H9 (cell line): ENCODE data around the gene DMWD. TPM values are rescaled to one million over a fixed set of nuclear protein-coding genes. Genes with fewer than 3 reads are reported as not detected.

ENCODE experiments used
- DNase-seq: peaks from one replicate; pipeline ENCODE4 v3.0.0-alpha.2; 2017
- H2AFZ ChIP-seq: one replicate; pipeline ENCODE4 v1.6.1; 2013; ENCODE audit warnings: mild to moderate bottlenecking, low read length, control low read depth, moderate library complexity
- H2AK5ac ChIP-seq: 2 replicates; pipeline ENCODE4 v1.6.1; 2013; ENCODE audit warnings: low read length, control low read depth, mixed read lengths; ENCODE audit not compliant: insufficient read length
- H2BK120ac ChIP-seq: one replicate; pipeline ENCODE4 v1.6.1; 2013; ENCODE audit warnings: low read depth, mild to moderate bottlenecking, low read length, control low read depth, inconsistent platforms; ENCODE audit not compliant: poor library complexity, severe bottlenecking
- H2BK12ac ChIP-seq: 2 replicates; pipeline ENCODE4 v1.6.1; 2013; ENCODE audit warnings: low read length, control low read depth, mixed read lengths, low read depth; ENCODE audit not compliant: insufficient read length
- H2BK15ac ChIP-seq: 2 replicates; pipeline ENCODE4 v1.6.1; 2013; ENCODE audit warnings: low read depth, low read length, control low read depth
- H2BK20ac ChIP-seq: one replicate; pipeline ENCODE4 v1.6.1; 2013; ENCODE audit warnings: low read depth, mild to moderate bottlenecking, low read length, control low read depth, inconsistent platforms; ENCODE audit not compliant: poor library complexity, severe bottlenecking
- H2BK5ac ChIP-seq: 2 replicates; pipeline ENCODE4 v1.6.1; 2013; ENCODE audit warnings: low read length, control low read depth, mixed read lengths; ENCODE audit not compliant: insufficient read length
- H3K14ac ChIP-seq: 2 replicates; pipeline ENCODE4 v1.6.1; 2013; ENCODE audit warnings: low read length, control low read depth; ENCODE audit not compliant: insufficient read depth
- H3K18ac ChIP-seq: 2 replicates; pipeline ENCODE4 v1.6.1; 2013; ENCODE audit warnings: low read depth, mild to moderate bottlenecking, mixed read lengths, low read length, control low read depth; ENCODE audit not compliant: insufficient read length
- H3K23ac ChIP-seq: 2 replicates; pipeline ENCODE4 v1.6.1; 2013; ENCODE audit warnings: low read length, control low read depth, mixed read lengths, low read depth; ENCODE audit not compliant: insufficient read length
- H3K23me2 ChIP-seq: 2 replicates; pipeline ENCODE4 v1.6.1; 2013; ENCODE audit warnings: low read depth, mild to moderate bottlenecking, mixed read lengths, low read length, control low read depth; ENCODE audit not compliant: insufficient read length, poor library complexity, severe bottlenecking
- H3K27ac ChIP-seq: 2 replicates; pipeline ENCODE4 v1.5.1; 2013; ENCODE audit warnings: low read length, control low read depth, mixed read lengths, low read depth; ENCODE audit not compliant: insufficient read length
- H3K27me3 ChIP-seq: 2 replicates; pipeline ENCODE4 v1.6.1; 2013; ENCODE audit warnings: low read length, control low read depth, inconsistent platforms; ENCODE audit not compliant: insufficient read depth
- H3K4ac ChIP-seq: 2 replicates; pipeline ENCODE4 v1.6.1; 2013; ENCODE audit warnings: low read depth, mild to moderate bottlenecking, control low read depth, inconsistent platforms, low read length, moderate library complexity
- H3K4me1 ChIP-seq: 2 replicates; pipeline ENCODE4 v1.6.1; 2013; ENCODE audit warnings: low read length, control low read depth, inconsistent platforms; ENCODE audit not compliant: insufficient read depth
- H3K4me2 ChIP-seq: 2 replicates; pipeline ENCODE4 v1.6.1; 2013; ENCODE audit warnings: low read length, control low read depth, mixed read lengths; ENCODE audit not compliant: insufficient read length, insufficient read depth
- H3K56ac ChIP-seq: 2 replicates; pipeline ENCODE4 v1.6.1; 2013; ENCODE audit warnings: low read depth, mild to moderate bottlenecking, mixed read lengths, low read length, control low read depth; ENCODE audit not compliant: insufficient read length
- H3K79me1 ChIP-seq: 2 replicates; pipeline ENCODE4 v1.6.1; 2013; ENCODE audit warnings: low read depth, mild to moderate bottlenecking, moderate library complexity, low read length, control low read depth, inconsistent platforms; ENCODE audit not compliant: insufficient read depth, poor library complexity, severe bottlenecking
- H3K79me2 ChIP-seq: 2 replicates; pipeline ENCODE4 v1.6.1; 2013; ENCODE audit warnings: low read length, control low read depth, inconsistent platforms; ENCODE audit not compliant: insufficient read depth
- H3K9ac ChIP-seq: 2 replicates; pipeline ENCODE4 v1.6.1; 2013; ENCODE audit warnings: low read length, control low read depth, mixed read lengths; ENCODE audit not compliant: insufficient read length; ENCODE audit errors: extremely low read depth
- H3K9me3 ChIP-seq: one replicate; pipeline ENCODE4 v1.6.1; 2013; ENCODE audit warnings: low read depth, low read length, inconsistent platforms; ENCODE audit not compliant: control insufficient read depth
- H3T11ph ChIP-seq: one replicate; pipeline ENCODE4 v1.6.1; 2013; ENCODE audit warnings: mild to moderate bottlenecking, low read length, control low read depth, inconsistent platforms
- H4K20me1 ChIP-seq: one replicate; pipeline ENCODE4 v1.6.1; 2013; ENCODE audit not compliant: control insufficient read depth, insufficient read length, insufficient read depth
- H4K5ac ChIP-seq: 2 replicates; pipeline ENCODE4 v1.6.1; 2013; ENCODE audit warnings: low read depth, mild to moderate bottlenecking, mixed read lengths, low read length, control low read depth; ENCODE audit not compliant: insufficient read length
- H4K8ac ChIP-seq: replicated peaks from 2 replicates; pipeline ENCODE4 v1.6.1; 2013; ENCODE audit warnings: low read length, control low read depth, mixed read lengths, low read depth; ENCODE audit not compliant: insufficient read length
- H4K91ac ChIP-seq: 2 replicates; pipeline ENCODE4 v1.6.1; 2013; ENCODE audit warnings: low read depth, mild to moderate bottlenecking, moderate library complexity, mixed read lengths, low read length, control low read depth; ENCODE audit not compliant: insufficient read length
- H3K27ac Mint-ChIP-seq, 3 experiments: 2 replicates in 2 of 3; 3 replicates in 1 of 3; pipeline ENCODE4 v1.8.0; 2020 to 2021; ENCODE audit warnings: mixed read lengths in 3 of 3, mild to moderate bottlenecking in 1 of 3, moderate library complexity in 1 of 3
- H3K27me3 Mint-ChIP-seq: 2 replicates; pipeline ENCODE4 v1.8.0; 2021; ENCODE audit warnings: low read depth, mild to moderate bottlenecking, moderate library complexity, mixed read lengths
- H3K36me3 Mint-ChIP-seq, 3 experiments: 2 replicates in 2 of 3; 3 replicates in 1 of 3; pipeline ENCODE4 v1.8.0; 2020 to 2021; ENCODE audit warnings: low read depth in 3 of 3, mixed read lengths in 3 of 3; ENCODE audit not compliant: insufficient read depth in 1 of 3
- H3K4me1 Mint-ChIP-seq, 2 experiments: 2 replicates each; pipeline ENCODE4 v1.8.0; 2020; ENCODE audit warnings: mixed read lengths in 2 of 2
- H3K4me3 Mint-ChIP-seq, 2 experiments: 2 replicates in 1 of 2; 3 replicates in 1 of 2; pipeline ENCODE4 v1.8.0; 2020 to 2021; ENCODE audit warnings: mild to moderate bottlenecking in 2 of 2, mixed read lengths in 2 of 2, moderate library complexity in 1 of 2
- H3K9me3 Mint-ChIP-seq, 2 experiments: 2 replicates in 1 of 2; 3 replicates in 1 of 2; pipeline ENCODE4 v1.8.0; 2020; ENCODE audit warnings: mild to moderate bottlenecking in 2 of 2, mixed read lengths in 2 of 2, moderate library complexity in 1 of 2
- CTCF ChIP-seq: fragments of 200-600 bp; sonication (generic); conservative IDR thresholded peaks from 3 replicates; pipeline ENCODE4 v1.8.0; 2021; ENCODE audit warnings: antibody characterized with exemption, mild to moderate bottlenecking
- WGBS: extraction: QIAGEN DNeasy Blood & Tissue Kit; methylation state at CpG from one replicate; pipeline ENCODE4 v1.1.7; 2013; ENCODE audit warnings: missing lambda C conversion rate, low lambda C conversion rate, mixed read lengths; ENCODE audit not compliant: insufficient read length; ENCODE audit errors: extremely low coverage; 5-methylcytosine and 5-hydroxymethylcytosine counted together
- total RNA-seq: library from RNA; stranded (reverse); gene quantifications from 2 replicates; pipeline ENCODE4 v1.2.1, GENCODE V29; 2021

DMWD gene
- total RNA-seq, 1 experiment from 2014 or later, result 75.1 TPM

GRCh38 chr19:45757695-45758094 is 35.0 kb downstream of the DMWD start:
- Histone ChIP-seq H3K9me3 (no peaks in the 10 kb centered on the region), H3K9ac (no peak overlapping the region), H4K8ac (no peak overlapping the region), H3K18ac (no peak overlapping the region), H3T11ph (no peak overlapping the region), H2AFZ (no peak overlapping the region), H2BK12ac (no peak overlapping the region), H3K4me1 (no peaks in the 10 kb centered on the region), H2BK20ac (no peak overlapping the region), H3K27me3 (no peaks in the 10 kb centered on the region), H4K20me1 (no peaks in the 10 kb centered on the region), H3K56ac (no peak overlapping the region), H2BK5ac (no peak overlapping the region), H3K4me2 (no peak overlapping the region), H3K27ac (no peak overlapping the region), H3K14ac (no peak overlapping the region), H4K91ac (no peak overlapping the region), H3K23ac (no peak overlapping the region), H3K79me2 (no peaks in the 10 kb centered on the region), H2AK5ac (no peak overlapping the region), H3K4ac (no peak overlapping the region), H4K5ac (no peak overlapping the region), H2BK120ac (no peak overlapping the region), H2BK15ac (no peak overlapping the region), H3K23me2 (no peaks in the 10 kb centered on the region), H3K79me1 (no peaks in the 10 kb centered on the region)
- Mint-ChIP-seq H3K27me3 (peaks cover 34% of the 10 kb centered on the region), H3K4me3 (no peak overlapping the region), H3K27ac (no peak overlapping the region), H3K9me3 (no peaks in the 10 kb centered on the region), H3K36me3 (no peaks in the 10 kb centered on the region), H3K4me1 (peaks cover 3 to 12% of the 10 kb centered on the region in 2 experiments; a peak in 3 of 4 replicates)
- WGBS, result no CpG with 5 or more reads among the region's 9 CpGs
- TF ChIP-seq CTCF, result no peak
- DNase-seq, result no peak
